HTR-8/SVneo (cell line): ENCODE results near the gene SLC22A2.
"Not testable (repeated sequence)": the region's sequence is repeated elsewhere in the genome, so short reads cannot be mapped to it uniquely, and the experiment has no call there.

Experiments used
- DNase-seq: peaks from one replicate; pipeline ENCODE4 v3.0.0; 2011; ENCODE audit warnings: low spot score, mixed read lengths; ENCODE audit not compliant: insufficient read length
- FAIRE-seq: peaks from 2 replicates; lab custom pipeline; 2011; peaks lifted over from hg19 to GRCh38; lab: Jason Lieb, UNC

Gene SLC22A2

DNA sequence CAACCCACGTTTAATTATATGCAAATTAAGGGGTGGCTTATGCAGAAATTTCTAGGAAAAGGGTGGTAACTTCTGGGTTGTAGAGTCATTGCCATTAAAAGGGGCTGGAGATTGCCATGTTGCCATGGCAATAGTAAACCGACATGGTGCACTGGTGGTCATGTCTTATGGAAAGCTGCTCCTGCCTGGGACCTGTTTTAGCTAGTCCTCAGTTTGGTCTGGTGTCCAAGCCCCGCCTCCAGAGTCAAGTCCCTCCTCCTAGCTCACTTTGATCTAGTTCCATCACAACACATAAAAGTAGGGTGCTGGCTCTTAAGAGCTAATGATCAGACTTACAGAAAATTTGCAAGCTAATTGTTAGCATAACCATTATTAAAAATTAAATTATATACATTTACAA is 5.3 kb downstream of the SLC22A2 start:
- FAIRE-seq = no peak
- no peak for DNase-seq

DNA sequence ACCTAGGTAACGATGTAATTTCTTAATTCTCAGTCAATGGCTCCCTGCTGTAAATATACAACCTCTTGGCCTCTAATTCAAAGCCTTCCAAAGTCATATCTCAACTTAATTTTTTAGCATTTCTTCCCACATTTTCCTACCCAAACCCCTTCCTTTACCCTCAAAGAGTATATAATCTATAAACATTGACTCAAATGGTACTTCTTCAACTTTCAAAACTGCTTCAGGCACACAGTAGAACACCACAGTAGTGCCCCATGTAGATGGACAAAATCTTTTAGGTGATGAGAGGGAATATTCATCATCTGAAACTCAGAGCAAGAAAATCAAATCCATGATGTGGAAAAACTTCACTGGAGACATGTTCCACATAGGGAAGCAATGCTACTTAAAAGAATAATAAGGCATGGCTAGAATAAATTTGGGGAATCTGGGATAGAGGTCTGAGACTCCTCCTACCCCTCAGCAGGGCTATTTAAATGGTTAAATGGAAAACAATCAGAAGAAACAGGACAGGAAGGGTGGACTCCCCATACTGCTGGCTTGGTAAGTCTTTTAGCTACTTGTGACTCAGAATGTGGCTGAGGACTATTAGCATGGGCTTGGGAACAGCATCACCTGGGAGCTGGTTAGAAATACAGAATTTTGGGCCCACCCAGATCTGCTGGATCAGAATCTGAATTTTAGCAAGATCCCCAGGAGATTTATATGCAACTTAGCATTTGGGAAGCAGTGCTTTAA is 6.4 kb downstream of the SLC22A2 start:
- DNase-seq = no peak
- no peak for FAIRE-seq

DNA sequence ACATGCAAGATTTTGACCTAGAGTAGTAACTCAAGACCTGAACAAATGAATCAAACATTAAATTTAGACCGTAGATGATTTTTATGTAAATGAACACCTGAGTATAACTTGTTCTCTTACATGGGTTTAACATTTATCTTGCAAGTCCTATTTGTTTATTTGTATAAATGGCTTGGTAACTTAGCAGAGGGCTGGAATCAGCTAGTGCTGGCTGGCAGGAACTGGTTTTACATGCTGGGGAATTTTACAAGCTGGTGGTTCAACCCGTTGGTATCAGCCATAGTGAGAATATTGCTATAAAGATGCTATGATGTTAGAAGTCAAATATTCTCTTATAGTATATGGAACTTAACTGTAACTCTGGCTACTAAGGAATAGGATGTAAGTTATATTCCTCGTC is 8.9 kb downstream of the SLC22A2 start:
- DNase-seq (no peak), FAIRE-seq (no peak)

DNA sequence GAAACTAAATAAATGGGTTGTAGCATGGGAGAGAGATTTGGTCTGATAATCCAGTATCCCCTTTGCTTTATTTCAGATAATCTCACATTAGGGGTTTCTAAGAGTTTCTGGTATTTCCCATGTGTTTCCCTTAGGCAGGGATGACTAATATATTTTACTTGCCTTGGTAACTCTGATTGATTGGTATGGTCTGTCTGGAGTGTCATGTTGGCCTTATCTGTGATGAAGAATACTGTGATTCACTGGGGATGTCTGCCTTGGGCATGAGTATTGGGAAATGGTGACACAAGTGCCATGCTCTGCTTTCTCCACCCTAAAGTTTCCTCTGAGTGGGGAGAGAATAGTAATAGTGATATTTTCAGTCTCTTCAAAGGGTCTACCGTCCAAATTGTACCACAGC is 10.1 kb downstream of the SLC22A2 start:
- FAIRE-seq = no peak

DNA sequence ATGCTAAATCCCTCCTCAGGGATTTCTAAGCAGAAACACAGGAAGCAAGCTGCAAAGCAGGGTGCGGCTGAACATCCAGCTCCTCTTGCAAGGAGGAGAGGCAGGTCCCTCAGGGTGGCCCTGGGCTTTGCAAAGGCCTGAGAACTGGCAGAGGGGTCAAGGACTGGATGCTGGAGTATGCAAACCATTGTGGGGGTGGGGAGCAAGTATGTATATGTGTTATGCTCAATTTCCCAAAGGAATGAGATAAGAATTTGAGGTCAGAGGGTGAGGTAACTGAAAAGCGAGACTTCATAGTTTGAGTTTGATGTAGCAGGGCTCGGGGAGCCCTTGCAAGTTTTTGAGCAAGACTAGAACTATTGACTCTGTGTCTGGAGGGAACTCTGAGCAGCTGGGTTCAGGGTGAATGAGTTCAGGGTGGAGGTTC is 11.2 kb downstream of the SLC22A2 start:
- FAIRE-seq = no peak

More for the DNA sequence above, 10.1 kb downstream of the SLC22A2 start:
- DNase-seq = peak; percentile 9

DNA sequence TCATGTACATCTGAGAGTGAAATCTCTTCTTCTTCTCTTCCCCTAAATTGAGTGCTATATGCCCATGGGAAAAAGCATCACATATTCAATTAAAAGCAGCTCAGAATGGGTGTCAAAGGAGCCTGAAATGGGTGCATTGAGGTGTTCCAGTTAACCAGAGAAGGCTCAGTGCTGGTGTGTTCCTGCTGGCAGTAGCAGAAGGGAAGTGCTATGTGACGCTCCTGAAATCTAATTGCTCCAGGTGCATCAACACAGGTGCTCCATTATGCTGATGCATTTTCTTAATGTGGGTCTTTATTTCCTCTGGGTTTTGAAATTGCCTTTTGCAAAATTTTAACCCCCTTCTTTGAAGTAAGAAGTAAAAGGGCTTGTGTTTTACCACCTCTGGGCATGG is 17.9 kb downstream of the SLC22A2 start:
- DNase-seq (no peak), FAIRE-seq (no peak)

More for the DNA sequence above, 11.2 kb downstream of the SLC22A2 start:
- DNase-seq = no peak

DNA sequence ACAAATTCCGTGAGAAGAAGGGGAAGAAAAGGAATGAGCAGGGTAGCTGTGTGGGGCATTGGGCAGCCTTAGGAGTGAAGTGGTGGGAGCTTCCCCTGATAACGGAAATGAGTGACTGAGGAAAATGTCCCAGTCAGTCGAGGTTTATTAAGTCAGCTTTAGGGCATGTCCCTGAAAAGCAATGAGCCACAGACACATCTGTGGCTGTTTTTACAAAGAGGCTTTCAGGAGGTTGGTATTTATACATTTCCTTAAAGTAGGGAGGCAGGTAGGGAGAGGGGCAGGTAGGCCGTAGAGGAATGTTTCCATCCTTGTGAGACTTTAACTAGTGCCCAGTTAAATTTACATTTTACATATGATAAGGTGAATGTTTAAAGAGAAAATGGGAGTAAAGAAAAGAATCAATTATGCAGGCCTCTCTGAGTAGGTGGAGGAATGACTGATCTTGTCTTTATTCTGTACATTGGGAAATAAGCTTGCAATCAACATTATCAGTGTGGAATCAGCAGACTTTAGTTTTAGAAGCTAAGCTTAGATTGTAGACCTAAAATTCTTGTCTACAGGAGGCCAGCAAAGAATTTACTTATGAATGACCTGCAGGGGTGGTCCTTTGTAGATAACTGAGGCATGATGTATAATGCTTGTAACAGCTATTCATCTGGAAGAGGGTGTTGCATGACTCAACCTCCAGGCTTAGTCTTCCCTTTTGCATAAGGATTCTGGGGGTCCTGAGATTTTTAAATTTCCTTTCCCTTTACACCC is 18.5 kb downstream of the SLC22A2 start:
- DNase-seq (no peak), FAIRE-seq (no peak)

DNA sequence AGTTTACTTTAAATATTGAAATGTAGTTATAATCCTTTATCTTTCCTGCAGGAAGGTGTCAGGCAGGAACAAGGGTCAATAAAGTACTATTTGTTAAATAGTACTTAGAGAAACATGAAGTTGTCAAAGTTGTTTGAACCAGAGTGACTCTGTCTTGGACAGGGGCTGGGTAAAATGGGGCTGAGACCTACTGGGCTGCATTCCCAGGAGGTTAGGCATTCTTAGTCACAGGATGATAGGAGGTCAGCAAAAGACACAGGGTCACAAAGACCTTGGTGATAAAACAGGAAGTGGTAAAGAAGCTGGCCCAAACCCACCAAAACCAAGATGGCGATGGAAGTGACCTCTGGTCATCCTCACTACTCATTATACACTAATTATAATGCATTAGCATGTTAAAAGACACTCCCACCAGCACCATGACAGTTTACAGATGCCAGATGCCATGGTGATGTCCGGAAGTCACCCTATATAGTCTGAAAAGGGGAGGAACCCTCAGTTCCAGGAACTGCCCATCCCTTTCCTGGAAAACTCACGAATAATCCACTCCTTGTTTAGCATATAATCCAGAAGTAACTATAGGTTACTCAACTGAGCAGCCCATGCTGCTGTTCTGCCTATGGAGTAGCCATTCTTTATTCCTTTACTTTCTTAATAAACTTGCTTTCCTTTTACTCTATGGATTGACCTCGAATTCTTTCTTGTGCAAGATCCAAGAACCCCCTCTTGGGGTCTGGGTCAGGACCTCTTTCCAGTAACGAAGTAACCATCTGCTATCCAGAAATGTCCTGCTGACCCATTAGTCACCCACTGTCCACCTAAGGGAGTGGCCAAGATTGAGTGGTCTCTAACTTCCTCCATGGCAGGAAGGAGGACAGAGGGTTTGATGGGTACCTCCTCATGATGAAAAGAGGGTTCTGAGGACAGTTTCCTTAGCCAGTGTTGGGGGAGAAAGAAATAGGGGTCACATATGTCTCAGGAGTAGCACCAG is 19.6 kb downstream of the SLC22A2 start:
- no peak for FAIRE-seq
- no peak for DNase-seq

DNA sequence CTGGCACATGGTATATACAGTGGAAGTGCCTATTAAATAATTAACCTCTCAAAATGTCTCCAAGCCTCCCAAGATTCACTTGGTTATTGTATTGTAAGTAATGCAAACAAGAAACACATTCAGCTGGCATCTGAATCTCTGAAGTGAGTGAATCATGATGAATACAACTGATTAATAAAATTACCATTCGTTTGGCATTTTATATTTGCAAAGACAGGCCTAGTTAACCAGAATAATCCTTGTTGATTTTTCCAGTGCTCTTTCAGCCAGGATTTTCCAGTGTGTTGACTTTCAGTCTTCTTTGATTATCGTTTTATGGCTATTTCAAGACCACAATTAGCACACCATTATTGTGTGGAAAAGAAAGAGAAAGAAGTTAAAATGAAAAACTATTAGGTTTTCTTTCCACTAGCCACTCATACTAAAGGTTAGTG is 20.3 kb downstream of the SLC22A2 start:
- FAIRE-seq (no peak), DNase-seq (no peak)

DNA sequence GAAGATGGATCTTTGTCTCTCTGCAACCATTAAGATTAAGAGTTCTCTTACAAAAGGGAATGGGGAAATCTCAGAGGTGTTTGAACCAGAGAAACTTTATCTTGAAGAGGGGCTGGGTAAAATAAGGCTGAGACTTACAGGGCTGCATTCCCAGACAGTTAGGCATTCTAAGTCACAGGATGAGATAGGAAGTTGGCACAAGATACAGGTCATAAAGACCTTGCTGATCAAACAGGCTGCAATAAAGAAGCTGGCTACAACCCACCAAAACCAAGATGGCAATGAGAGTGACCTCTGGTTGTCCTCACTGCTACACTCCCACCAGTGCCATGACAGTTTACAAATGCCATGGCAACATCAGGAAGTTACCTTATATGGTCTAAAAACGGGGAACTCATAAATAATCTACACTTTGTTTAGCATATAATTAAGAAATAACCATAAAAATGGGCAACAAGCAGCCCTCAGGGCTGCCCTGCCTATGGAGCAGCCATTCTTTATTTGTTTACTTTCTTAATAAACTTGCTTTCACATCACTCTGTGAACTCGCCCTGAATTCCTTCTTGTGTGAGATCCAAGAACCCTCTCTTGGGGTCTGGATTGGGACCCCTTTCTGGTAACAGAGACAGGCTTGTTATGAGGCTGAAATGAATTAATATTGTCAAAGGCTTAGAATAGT is 20.9 kb downstream of the SLC22A2 start:
- not testable (repeated sequence) for FAIRE-seq, DNase-seq

DNA sequence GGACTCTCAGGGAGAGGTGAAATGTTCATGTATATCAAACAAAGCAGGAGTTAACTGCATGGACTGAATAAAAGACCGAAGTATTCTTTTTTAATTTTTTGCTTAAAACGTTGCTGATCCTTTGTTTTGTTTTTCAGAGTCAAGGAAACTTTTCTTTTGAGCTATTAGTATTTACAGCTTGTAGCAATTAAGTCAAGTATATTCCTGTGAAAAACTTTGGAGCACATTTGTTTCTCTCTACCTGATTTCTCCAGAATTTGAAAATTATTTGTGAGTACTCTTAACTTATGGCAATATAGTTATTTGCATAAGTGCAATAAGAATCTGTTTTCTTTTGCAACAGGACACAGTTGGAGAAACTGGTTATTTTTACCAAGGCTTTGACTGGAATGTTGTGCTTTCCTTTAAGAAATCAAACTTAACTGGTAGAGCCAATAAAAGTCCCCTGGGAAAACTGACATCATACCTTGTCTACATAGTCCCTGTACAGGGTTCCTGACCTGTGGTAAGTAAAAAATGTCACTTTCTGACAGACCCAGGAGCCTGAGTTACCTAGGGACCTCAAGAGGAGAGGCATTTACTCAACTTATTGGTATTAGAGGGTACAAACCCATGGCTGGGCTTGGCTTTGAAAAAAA is 22.3 kb downstream of the SLC22A2 start:
- DNase-seq, FAIRE-seq: not testable (repeated sequence)

DNA sequence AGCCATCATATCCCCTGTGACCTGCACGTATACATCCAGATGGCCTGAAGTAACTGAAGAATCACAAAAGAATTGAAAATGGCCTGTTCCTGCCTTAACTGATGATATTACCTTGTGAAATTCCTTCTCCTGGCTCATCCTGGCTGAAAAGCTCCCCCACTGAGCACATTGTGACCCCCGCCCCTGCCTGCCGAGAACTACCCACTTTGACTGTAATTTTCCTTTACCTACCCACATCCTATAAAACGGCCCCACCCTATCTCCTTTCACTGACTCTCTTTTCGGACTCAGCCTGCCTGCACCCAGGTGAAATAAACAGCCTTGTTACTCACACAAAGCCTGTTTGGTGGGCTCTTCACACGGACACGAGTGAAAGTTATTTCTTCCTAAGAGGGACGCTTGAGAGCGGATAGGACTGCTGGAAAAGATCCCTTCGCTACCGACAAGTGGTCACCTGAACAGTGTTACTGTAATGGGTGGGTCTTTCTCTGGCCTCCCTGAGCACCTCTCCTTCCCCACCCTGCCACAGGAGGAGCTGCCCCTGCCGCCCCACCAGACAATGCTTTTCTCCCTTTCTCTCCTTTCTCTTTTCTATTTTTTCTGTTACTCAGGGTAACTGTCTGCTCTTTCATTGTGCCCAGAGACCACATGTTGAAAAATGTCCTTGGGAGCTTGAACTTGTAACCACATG is 24.5 kb downstream of the SLC22A2 start:
- FAIRE-seq, DNase-seq: not testable (repeated sequence)

DNA sequence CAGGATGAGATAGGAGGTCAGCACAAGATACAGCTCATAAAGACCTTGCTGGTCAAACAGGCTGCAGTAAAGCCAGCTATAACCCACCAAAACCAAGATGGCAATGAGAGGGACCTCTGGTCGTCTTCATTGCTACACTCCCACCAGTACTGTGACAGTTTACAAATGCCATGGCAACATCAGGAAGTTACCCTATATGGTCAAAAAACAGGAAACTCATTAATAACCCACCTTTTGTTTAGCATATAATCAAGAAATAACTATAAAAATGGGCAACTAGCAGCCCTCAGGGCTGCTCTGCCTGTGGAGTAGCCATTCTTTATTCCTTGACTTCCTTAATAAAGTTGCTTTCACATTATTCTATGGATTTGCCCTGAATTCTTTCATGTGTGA is 30.9 kb downstream of the SLC22A2 start:
- no peak for FAIRE-seq

DNA sequence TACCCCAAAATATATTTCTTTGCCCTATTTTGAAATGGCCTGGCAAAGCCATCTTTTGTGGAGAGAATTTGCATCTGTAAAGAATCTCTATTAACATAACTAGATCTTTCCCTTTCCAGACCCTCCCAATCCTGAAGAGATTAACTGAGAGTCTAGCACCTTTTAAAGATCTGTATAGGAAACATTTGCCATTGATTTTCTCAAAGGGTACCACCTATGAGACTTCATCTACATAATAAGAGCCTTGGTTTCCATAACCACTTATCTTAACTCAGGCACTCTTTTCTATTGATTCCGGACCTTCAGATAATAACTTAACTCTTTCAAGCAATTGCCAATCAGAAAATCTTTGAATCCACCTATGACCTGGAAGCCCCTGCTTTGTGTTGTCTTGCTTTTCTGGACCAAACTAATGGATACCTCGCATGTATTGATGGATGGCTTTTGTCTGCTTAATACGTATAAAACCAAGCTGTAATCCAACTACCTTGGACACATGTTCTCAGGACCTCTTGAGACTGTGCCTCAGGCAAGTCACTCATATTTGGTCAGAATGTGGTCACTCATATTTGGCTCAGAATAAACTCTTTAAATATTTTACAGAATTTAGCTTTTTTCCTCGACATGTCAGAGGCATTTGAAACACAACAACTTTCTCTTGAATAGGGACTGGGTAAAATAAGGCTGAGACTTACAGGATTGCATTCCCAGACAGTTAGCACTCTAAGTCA is 31.4 kb downstream of the SLC22A2 start:
- no peak for FAIRE-seq
- no peak for DNase-seq

More for the DNA sequence above, 30.9 kb downstream of the SLC22A2 start:
- no peak for DNase-seq

DNA sequence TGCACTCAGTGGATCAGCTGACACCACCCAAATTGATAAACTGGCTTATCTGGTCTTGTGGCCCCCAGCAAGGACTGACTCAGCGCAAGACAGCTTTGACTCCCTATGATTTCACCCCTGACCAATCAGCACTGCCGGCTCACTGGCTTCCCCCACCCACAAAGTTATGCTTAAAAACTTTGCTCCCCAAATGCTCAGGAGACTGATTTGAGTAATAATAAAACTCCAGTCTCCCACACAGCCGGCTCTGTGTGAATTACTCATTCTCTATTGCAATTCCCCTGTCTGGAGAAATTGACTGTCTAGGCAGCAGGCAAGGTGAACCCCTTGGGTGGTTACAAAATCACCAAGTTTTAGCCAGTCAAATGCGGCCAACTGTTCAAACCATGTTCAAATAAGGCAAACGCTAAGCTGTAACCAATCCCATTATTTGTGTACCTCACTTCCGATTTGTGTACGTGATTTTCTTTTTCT is 32.5 kb downstream of the SLC22A2 start:
- FAIRE-seq (no peak), DNase-seq (no peak)

DNA sequence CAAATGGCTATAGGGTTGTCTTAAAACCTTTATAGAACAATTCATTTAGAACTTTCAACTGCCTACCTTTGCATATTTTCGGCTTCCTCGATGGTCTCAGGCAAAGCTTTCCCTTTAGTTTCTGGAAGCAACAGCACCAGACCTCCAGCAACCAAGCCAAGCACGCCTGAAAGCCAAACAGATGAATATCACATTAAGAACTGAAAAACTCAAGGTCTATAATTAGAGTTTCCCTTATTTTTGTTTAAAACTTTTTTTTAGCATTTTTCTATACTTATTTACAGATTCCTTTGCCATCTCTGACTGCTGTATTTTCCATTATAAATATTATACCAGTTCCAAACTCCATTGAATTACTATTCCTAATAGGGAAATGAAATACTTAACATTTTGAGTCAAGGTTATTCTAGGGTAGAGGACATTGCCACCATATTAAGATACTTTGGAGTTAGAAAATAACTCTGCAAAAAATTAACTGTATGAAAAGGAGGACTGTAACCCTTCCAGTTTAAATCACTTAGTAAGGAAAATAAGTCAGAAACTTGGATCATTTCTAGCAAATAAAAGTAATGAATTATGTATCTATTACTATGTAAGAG is 33.9 kb downstream of the SLC22A2 start:
- no peak for FAIRE-seq
- no peak for DNase-seq

DNA sequence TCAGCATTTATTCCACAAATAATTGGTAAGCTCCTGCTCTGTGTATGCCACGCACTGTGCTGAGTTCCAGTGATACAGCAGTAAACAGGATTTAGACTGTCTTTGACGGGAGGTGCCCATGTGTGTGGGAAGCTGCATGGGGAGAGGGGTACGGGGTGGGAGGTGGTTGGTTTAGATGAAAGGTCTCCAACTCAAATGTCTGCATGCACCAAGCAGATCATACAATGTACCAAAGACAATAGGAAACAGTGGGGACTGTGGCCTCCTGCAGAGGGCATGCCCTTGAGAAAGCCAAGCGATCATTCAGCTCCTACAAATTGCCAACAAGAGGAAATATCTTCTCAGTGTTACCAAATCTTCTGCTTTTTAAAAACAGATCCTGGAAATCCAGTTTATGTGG is 36.1 kb downstream of the SLC22A2 start:
- FAIRE-seq (no peak), DNase-seq (no peak)

DNA sequence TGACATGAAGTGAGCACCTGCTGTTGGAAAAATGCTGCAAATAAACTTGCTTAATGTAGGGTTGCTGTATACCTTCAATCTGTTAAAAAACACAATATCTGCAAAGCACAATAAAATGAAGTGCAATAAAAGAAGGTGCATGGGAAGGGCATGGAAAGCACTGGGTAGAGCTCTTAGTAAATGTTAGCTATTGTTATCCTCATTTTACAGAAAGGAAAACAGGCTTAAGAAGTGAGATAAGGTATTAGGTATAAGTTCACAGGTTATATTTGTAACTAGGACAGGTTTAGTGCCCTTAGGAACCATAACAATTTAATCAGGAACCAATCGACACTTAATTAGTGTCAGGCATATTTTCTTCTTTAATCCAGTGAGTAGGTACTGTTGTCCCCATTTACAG is 36.7 kb downstream of the SLC22A2 start:
- DNase-seq = no peak

More for the DNA sequence above, 36.7 kb downstream of the SLC22A2 start:
- no peak for FAIRE-seq
